OCI-LY7 (cell line): ENCODE measurements around the gene SH2B2.

Source experiments
- EZH2phosphoT487 ChIP-seq: fragments of 200-600 bp; sonication (generic); IDR thresholded peaks from 2 replicates; pipeline ENCODE4 v1.6.1; 2018; ENCODE audit warnings: low read depth, borderline replicate concordance, mild to moderate bottlenecking, mixed run types, antibody characterized with exemption, low read length, moderate library complexity, mixed read lengths
- TF ChIP-seq, protein P1 (sequence below): fragments of 200-600 bp; sonication (generic); conservative IDR thresholded peaks from 2 replicates; pipeline ENCODE4 v1.5.1; 2014; ENCODE audit warnings: mild to moderate bottlenecking, antibody characterized with exemption, low read length, moderate library complexity, mixed read lengths

- TF ChIP-seq, protein P1, sequence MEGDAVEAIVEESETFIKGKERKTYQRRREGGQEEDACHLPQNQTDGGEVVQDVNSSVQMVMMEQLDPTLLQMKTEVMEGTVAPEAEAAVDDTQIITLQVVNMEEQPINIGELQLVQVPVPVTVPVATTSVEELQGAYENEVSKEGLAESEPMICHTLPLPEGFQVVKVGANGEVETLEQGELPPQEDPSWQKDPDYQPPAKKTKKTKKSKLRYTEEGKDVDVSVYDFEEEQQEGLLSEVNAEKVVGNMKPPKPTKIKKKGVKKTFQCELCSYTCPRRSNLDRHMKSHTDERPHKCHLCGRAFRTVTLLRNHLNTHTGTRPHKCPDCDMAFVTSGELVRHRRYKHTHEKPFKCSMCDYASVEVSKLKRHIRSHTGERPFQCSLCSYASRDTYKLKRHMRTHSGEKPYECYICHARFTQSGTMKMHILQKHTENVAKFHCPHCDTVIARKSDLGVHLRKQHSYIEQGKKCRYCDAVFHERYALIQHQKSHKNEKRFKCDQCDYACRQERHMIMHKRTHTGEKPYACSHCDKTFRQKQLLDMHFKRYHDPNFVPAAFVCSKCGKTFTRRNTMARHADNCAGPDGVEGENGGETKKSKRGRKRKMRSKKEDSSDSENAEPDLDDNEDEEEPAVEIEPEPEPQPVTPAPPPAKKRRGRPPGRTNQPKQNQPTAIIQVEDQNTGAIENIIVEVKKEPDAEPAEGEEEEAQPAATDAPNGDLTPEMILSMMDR: no peak
- TF ChIP-seq EZH2phosphoT487: no peak
These were observed 28.5 kb upstream of the SH2B2 start for GRCh38 chr7:102258073-102258748.
